HG02759 (cell line): Measurements from ENCODE around the gene STARD5.
"Not testable (repeated sequence)": the region's sequence is repeated elsewhere in the genome, so short reads cannot be mapped to it uniquely, and the experiment has no call there.

ENCODE experiments used
- ATAC-seq: cut with Tn5 transposase; IDR thresholded peaks from one replicate; pipeline ENCODE4 v1.9.1; 2021; ENCODE audit warnings: mild to moderate bottlenecking, moderate library complexity; ENCODE audit not compliant: unreplicated experiment

Gene STARD5, protein sequence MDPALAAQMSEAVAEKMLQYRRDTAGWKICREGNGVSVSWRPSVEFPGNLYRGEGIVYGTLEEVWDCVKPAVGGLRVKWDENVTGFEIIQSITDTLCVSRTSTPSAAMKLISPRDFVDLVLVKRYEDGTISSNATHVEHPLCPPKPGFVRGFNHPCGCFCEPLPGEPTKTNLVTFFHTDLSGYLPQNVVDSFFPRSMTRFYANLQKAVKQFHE

GRCh38 chr15:81323944-81324881 is at the start of gene STARD5:
Gene STARD5 (minus strand): TSS chr15:81324141. CDS start chr15:81324099, 42 bp downstream.
- peak; percentile 100 for ATAC-seq

DNA sequence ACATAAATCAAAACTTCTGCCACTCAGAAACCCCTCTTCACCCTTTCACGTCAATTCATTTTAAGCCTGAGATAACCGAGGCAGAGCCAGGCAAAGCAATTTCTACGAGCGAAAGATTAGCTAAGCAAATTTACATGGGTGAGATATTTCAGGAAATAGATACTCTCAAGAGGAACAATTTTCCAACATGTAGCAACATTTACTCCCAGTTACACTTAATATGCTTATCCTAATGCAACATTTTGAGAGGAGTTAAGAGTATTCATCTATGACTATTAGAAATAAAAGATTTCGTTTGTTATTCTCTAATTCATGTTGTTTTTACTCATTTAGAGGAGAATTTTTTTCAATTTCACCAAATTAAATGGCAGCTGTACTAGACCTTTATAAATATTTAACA is 49.2 kb upstream of the STARD5 start:
- ATAC-seq = no peak

GRCh38 chr15:81372575-81372974 is 48.6 kb upstream of the STARD5 start:
- no peak for ATAC-seq

- no peak for ATAC-seq
These were observed 40.0 kb upstream of the STARD5 start for GRCh38 chr15:81363718-81364500.

GRCh38 chr15:81363276-81363675 is 39.3 kb upstream of the STARD5 start:
- ATAC-seq = no peak

DNA sequence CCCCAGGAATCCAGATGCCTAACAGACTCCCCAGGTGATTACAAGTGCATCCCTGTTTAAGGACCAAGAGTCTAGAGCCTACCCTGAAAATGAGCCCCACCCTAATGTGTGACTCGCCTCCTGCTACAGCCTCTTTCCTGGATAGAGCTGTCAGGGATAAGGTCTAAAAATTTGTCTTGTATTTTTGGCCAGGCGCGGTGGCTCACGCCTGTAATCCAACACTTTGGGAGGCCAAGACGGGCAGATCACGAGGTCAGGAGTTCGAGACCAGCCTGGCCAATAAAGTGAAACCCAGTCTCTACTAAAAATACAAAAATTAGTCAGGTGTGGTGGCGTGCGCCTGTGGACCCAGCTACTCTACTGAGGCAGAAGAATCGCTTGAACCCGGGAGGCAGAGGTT is 38.8 kb upstream of the STARD5 start:
- no peak for ATAC-seq

- no peak for ATAC-seq
These were observed 38.0 kb upstream of the STARD5 start for GRCh38 chr15:81361891-81362290.

GRCh38 chr15:81360491-81360890 is 36.5 kb upstream of the STARD5 start:
- no peak for ATAC-seq

DNA sequence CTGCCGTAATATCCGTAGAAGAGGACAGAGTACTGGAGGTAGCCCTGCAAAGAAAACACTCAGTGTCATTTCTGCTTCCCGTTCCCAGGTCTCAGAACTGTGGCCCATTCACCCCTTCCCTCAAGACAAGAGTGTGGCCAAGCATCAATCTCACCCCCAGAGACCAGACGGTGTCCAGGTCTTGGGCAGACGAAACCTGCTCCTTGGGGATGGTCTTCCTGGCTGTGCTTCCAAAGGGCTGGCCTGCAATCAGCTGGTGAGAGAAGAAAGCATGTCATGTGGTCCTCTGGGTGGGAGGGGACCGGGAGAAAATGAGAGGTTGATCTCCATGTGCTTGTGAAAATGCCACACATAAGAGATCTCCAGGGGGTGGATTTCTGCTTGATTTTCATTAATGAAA is 34.3 kb upstream of the STARD5 start:
- no peak for ATAC-seq

GRCh38 chr15:81357180-81357686 is 33.3 kb upstream of the STARD5 start:
- no peak for ATAC-seq

- no peak for ATAC-seq
These were observed 32.3 kb upstream of the STARD5 start for GRCh38 chr15:81356252-81356651.

GRCh38 chr15:81351651-81352050 is 27.7 kb upstream of the STARD5 start:
- no peak for ATAC-seq

GRCh38 chr15:81349271-81349670 is 25.3 kb upstream of the STARD5 start:
- no peak for ATAC-seq

DNA sequence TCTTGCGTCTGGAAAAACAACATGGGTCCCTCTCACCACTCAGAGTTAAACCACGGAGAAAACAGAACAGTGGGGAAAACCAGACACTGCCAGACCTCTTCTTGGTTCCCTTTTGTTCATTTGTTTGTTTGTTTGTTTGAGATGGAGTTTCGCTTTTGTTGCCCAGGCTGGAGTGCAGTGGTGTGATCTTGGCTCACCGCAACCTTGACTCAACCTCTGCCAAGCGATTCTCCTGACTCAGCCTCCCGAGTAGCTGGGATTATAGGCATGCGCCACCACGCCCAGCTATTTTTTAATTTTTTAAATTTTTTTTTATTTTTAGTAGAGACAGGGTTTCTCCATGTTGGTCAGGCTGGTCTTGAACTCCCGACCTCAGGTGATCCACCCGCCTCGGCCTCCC is 24.8 kb upstream of the STARD5 start:
- not testable (repeated sequence) for ATAC-seq

DNA sequence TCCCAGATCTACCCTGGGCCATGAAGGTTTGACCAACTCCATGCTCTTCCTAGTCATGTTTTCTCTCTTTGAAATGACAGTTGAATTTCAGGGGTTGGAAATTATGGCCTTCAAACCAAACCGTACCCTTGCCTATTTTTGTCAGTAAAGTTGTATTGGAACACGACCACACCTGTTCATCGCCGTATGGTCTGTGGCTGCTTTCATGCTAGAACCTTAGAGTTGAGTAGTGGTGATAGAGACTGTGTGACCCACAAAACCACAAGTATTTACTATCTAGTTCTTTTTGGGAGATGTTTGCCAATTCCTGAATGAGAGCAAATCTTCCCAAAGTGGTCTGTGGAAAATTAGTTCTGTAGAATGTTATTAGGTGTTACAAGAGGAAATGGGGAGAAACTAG is 24.0 kb upstream of the STARD5 start:
- no peak for ATAC-seq

DNA sequence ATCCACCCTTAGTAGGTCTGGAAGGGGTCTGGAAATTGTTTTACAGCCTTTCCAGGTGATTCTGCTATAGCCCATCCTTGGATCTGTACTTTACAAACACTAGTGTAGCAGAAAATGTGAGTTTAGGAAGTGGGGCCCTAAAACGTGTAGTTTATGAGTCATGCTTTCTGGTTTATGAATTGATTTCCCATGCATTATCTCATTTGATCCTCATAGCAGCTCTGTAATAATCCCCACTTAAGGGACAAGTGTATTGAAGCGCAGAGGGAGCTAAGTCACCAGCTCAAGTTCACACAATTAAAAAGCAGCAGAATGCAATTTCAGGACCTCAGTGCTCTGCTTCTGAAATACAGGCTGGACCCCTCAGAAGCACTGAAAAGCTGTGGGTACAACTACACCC is 22.7 kb upstream of the STARD5 start:
- ATAC-seq = no peak

DNA sequence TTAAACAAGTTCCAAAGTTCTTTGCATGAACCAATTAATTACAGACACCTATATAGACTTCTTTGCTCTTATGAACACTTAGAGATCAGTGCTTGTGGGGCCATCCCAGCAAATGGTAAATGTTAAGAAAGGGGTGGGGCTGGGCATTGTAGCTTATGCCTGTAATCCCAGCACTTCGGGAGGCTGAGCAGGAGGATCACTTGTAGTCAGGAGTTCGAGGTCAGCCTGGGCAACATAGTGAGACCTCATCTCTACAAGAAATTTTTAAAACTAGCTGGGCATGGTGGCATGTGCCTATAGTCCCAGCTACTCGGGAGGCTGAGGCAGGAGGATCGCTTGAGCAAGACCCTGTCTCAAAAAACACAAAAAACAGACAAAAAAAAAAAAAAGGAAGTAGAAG is 19.4 kb upstream of the STARD5 start:
- no peak for ATAC-seq

- no peak for ATAC-seq
These were observed 17.4 kb upstream of the STARD5 start for GRCh38 chr15:81341351-81341750.

GRCh38 chr15:81339851-81340250 is 15.9 kb upstream of the STARD5 start:
- ATAC-seq = no peak

DNA sequence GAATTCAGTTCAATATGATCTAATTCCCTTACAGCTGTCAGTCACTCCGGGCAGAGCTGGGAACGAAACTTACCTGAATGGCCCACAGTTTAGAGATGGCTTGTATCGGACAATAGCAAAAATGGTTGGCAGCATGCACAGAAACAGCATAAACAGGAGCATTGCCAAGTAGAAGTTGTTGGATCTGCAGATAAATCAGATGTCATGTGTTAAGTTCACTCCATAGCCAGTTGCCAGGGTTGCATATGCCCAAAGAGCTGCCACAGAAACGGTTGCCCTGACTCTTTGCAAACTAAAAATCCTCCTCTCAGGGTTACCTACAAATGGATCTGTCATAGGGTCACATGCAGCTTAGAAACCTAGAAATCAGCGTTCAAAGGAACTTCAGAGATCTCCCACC is 15.4 kb upstream of the STARD5 start:
- no peak for ATAC-seq
